HG03432 (cell line): ENCODE results near the gene KRTAP5-4.
"Not testable (repeated sequence)": the region's sequence is repeated elsewhere in the genome, so short reads cannot be mapped to it uniquely, and the experiment has no call there.

Source experiments
- ATAC-seq: cut with Tn5 transposase; IDR thresholded peaks from one replicate; pipeline ENCODE4 v1.9.1; 2021; ENCODE audit warnings: mild to moderate bottlenecking, moderate library complexity; ENCODE audit not compliant: unreplicated experiment

KRTAP5-4 gene

DNA sequence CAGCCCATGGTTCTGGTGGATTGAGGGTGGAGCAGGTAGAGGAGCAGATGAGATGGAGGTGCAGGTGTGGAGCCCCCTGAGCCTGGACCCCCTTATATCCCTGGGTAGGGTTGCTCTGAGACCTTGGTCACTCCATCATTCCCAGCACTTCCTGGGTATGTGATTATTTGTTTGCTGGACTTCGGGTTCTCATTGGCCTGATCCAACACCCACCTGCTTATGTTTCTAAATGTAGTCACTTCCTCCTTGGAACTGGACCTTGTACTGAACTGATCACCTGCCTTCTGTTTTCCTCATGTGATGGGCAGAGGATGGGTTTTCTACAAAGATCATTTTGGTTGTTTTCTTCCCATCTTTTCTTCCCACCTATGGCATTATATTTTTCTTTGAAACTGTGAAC, at the start of gene KRTAP5-4:
Gene KRTAP5-4, minus strand, starts transcription at position 53 of the 400 bp plus-strand sequence. Its CDS starts 45 bp downstream, at position 8.
- no peak for ATAC-seq

- no peak for ATAC-seq
Measured at GRCh38 chr11:1671658-1672057, 49.7 kb upstream of the KRTAP5-4 start.

GRCh38 chr11:1670905-1671371, 49.0 kb upstream of the KRTAP5-4 start:
- ATAC-seq, result no peak

GRCh38 chr11:1670457-1670856, 48.5 kb upstream of the KRTAP5-4 start:
- not testable (repeated sequence) for ATAC-seq

- ATAC-seq, result no peak
Measured at GRCh38 chr11:1669546-1670218, 47.7 kb upstream of the KRTAP5-4 start.

GRCh38 chr11:1668911-1669473, 47.1 kb upstream of the KRTAP5-4 start:
- no peak for ATAC-seq

GRCh38 chr11:1667906-1668305, 46.0 kb upstream of the KRTAP5-4 start:
- no peak for ATAC-seq

DNA sequence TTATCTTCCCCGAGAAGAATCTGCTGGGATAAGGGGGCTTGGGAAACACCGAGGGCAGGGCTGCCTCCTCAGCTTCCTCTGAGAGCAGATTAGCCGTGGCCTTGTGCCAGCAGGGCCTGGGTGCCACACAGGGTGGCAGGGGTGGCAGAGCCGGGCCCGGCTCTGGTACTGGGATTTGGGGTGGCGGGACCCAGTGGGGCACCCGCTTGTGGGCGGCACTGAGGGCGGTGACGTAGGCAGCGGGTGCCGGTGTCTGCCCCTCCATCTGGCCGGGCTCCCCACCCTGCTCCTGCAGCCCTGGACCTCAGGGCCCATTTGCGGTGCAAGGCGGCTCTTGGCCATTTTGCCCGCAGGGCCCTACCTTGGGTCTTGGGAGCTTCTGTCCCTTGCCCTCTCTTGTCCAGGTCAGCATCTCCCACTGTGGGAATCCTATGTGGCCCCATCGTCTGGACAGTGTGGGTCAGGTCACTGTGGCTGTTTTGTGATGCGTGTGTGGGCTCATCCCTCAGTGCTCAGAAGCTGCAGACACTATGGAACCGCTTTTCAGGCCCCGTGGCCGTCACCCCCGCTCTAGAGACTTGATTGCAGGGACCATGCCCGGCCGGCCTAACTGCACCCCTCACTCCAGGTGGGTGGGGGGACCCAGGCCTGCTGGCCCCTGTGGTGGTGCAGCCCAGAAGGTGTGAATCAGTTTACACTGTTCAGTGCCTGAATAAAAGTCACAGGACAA, 45.3 kb upstream of the KRTAP5-4 start:
- ATAC-seq, result no peak

GRCh38 chr11:1665313-1665712, 43.4 kb upstream of the KRTAP5-4 start:
- no peak for ATAC-seq

- ATAC-seq, result not testable (repeated sequence)
Measured at GRCh38 chr11:1662699-1663283, 40.9 kb upstream of the KRTAP5-4 start.

DNA sequence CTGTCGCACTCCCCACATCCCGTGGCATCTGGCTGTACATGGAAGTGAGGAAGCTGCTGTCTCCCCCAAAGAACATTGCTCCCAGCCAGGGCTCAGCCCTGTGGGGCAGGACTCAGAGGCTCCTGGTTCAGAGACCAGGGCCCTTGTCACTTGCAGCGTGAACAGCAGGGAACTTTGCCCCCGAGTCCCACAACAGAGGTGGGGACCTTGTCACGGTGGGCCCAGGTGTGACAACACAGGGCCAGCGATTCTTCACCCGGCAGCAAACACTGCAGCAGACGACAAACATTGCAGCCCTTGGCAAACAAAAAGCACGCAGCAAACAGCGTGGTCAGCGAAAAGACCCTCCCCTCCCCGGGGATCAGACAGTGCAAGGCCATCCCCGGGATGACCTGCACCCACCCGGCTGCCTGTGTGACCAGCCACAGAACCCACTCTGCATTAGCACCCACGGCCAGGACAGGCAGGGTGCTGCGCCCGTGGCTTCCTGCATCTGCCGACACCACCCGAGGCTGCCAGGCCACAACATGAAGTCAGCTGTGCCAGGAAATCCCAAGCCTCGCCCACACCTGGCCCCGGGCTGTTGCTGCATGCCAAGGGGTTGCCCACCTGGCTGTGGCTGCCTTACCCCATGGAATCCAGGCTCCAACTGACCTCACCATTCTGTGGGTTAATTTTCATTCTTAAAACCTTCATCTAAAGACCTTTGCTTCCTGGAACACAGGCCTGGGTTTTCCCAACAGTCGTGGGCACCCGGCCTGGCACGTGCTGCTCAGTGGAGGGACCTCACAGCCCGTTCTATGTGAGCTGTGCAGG, 39.7 kb upstream of the KRTAP5-4 start:
- ATAC-seq, result not testable (repeated sequence)

- ATAC-seq, result no peak
Measured at GRCh38 chr11:1660111-1660867, 38.4 kb upstream of the KRTAP5-4 start.

DNA sequence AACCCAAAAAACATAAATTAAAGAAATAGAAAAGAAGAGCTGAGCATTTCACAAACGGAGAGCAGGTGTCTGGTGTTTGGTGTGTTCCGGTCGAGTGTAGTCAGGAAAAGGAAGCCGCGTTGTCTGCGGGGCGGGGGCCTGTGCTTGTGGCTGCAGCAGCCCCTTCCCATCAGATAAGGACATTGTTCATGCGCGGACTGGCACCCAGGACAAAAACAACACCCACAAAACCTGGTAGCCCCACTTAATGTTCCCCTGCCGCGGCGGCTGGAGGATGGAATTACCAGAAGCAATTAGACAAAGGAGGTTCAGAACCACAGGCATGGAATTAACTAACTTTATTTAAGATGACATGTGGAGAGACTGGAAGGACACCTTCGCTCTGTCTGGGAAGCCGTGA, 37.6 kb upstream of the KRTAP5-4 start:
- ATAC-seq, result no peak

DNA sequence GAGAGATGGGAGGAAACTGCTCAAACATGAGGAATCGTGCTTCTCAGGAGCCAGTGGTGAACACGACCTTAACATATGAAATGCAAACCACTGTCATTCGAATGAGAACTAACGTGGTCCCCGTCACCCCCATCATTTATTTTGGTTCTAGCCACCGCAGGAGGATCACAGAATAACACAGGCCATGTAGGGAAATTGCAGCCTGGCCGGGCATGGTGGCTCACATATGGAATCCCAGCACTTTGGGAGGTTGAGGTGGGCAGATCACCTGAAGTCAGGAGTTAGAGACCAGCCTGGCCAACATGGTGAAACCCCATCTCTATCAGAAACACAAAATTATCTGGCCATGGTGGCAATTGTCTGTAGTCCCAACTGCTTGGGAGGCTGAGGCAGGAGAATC, 34.7 kb upstream of the KRTAP5-4 start:
- no peak for ATAC-seq

GRCh38 chr11:1656061-1656441, 34.1 kb upstream of the KRTAP5-4 start:
- ATAC-seq, result no peak

DNA sequence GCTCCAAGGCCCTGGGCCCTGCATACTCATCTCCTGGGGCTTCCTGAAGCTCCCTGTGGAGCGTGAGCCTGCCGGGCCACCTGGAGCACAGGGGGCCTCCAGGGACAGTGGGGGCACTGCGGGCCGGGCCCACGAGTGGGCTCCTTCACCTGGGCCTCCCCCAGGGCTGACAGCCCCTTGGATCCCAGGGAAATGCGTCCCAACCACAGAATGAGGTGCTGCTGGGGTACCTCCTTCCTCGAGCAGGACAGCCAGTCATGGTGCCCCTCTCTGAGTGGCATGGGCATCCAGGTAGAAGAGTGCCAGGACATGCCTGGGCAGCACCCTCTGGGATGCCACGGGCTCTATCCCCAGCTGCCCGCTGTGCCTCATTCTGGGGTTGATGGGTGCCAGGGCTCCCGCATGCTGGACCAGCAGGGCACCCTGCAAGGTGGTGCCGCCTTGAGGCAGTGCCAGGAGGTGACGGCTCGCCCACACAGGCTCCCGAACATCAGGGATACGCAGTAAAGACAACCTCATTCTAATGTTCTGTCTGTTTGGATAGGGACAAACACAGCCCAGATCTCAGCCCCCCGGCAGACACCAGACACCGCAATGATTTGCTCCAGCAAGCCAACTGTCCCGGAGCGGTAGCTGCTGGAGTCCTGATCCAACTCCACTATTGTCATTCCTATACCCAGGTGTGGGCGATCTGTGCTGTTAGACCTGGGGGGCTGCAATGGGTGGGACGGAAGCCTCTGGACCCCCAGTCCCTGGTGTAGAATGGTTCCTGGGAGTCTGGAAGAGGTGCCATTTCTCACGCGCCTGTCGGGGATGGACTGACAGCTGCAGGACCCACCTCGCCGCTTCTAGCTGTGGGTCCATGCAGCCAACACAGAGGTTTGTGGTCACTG, 33.5 kb upstream of the KRTAP5-4 start:
- no peak for ATAC-seq

DNA sequence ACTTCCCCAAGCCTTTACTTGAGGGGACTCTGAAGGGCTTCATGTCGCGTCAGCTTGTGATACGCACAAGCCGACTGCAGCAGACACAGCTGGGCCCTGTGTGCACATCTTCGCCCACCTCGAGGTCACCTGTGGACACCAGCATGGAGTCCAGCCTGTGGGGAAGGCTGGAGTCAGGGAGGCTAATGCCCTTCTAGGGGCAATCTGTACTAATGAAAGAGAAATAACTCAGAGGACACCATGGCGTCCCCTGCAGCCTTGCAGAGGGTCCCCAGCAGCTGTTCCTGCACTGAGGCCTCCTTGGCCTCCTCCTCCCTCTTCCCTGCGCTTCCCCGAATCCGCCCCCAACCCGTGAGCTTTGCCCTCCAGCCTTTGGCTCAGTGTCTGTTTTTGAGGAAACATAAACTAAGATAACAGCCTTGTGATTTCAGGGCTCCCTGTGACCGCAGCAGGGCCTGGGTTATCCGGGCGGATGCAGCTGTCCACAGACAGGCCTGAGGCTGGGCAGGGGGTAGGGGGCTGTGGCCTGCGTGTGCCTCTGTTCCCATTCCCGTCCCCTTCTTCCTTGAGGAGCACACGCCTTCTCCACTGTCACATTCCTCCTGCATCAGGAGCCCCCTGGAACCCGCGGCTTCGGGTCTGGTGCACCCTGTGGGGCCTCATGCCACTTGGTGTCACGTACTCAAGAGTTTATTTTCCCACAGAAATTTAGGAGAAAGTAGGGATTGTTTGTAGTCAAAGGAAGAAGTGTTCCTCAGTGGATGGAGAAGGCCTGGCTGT, 32.6 kb upstream of the KRTAP5-4 start:
- no peak for ATAC-seq
